GM21526 (cell line): ENCODE measurements around the gene MYBL2.

Experiments used
- ATAC-seq: cut with Tn5 transposase; IDR thresholded peaks from one replicate; pipeline ENCODE4 v1.9.1; 2021; ENCODE audit warnings: moderate library complexity; ENCODE audit not compliant: unreplicated experiment, low FRiP score

MYBL2 gene

DNA sequence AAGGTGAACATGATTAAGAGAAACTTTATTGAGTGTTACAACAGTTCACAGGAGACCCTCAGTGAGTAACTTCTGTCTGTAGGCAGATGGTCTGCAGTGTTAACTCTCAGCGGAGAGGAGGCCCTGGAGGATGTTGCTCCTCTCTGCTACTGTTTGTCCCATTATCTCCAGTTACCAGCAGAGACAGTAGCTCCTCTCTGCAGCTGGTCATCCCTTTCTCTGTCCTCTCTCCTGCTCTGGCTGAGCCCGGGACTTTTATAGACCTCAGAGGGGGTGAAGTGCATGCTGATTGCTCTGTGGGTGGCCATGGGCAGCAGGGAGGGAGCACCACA lies 54.1 kb downstream of the MYBL2 start:
- ATAC-seq = no peak

DNA sequence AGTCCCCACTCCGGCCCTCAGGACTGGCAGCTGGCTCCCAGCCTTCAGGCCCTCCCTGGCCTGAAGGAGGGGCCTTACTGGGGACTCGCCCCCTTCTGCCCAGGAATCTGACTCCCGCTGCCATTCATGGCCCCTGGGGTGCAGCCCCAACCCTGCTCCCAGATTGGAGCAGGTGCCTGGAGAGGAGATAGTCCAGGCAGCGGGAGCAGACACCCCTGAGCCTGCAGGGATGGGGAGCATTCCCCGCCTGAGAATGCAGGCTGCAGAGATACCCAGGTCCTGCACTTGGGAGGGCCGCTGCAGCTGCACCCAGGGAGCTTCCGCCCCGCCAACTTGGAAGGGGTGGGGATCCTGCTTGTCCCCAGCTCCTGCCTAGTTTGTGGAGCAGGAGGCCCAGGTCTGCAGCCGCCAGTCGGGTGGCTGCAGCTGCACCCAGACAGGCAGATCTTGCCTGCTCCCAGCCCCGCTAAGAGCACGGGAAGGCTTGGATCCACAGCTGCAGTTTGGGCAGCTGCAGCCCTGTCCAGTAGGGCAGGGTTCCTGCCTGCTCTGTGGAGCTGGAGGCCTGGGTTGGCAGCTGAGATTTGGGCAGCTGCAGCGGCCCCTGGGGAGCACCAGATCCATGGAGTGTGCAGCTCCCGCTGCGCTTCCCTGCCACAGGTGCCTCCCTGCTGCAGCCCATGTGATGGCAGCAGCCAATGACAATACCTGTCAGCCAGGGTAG lies 54.7 kb downstream of the MYBL2 start:
- no peak for ATAC-seq

DNA sequence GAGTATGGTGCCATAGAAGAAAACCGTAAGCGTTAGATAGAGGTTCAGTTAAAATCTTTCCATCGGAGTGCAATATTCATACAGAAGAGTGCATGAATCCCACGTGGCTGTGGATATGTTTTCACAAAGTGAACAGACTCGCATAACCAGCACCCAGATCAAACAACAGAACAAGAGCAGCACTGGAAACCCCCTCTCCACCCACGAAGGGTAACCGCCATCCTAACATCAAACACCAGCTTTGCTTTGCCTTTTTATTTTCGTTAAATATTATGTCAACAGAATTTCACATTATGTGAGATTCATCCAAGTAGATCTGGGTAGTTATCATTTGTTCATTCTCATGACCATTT lies 55.2 kb downstream of the MYBL2 start:
- ATAC-seq = no peak

DNA sequence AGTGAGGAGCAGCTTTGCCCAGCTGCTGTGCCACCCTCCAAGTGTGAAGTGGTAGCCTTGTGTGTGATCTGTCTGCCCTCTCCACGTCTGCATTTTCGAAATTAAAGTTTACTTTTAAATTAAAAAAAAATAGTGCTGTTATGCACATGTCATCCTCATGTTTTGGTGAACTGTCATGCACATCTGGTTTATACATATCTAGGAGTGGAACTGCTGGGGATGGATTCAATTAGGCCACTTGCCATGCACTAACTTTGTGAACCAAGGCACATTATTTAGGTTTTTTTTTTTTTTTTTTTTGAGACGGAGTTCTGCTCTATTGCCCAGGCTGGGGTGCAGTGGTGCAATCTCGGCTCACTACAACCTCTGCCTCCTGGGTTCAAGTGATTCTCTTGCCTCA lies 56.3 kb downstream of the MYBL2 start:
- ATAC-seq = no peak

DNA sequence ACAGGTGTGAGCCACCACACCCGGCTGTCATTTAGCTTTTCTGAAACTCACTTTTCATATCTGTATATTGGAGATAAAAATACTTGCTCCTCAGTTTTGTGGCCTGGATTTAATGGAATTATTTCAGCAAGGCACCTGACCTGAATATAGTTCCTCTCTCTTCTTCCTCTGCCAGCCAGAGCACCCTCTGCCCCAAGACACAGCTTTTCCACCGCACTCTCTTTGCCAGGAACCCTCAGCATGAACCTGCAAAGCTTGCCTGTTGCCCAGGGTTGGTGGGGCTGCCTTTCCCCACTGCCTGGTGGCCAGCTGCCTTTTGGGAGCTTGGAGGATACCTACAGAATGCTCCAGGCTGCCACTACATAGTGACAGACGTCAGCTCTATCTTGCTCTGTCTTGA lies 56.8 kb downstream of the MYBL2 start:
- ATAC-seq = no peak

DNA sequence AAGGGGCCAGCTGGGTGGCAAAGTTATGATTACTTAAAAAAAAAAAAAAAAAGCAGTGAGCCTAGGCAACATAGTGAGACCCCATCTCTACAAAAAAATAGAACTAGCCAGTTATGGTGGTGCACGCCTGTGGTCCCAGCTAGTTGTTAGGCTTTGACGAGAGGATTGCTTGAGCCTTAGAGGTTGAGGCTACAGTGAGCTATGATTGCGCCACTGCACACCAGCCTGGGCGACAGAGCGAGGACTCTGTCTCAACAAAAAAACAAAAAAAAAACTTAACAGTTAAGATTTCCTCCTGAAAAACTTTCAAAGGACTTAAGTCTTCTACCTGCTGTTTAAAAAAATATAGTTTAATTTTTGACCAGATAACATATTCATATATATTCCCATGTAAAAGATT lies 57.5 kb downstream of the MYBL2 start:
- ATAC-seq = no peak

DNA sequence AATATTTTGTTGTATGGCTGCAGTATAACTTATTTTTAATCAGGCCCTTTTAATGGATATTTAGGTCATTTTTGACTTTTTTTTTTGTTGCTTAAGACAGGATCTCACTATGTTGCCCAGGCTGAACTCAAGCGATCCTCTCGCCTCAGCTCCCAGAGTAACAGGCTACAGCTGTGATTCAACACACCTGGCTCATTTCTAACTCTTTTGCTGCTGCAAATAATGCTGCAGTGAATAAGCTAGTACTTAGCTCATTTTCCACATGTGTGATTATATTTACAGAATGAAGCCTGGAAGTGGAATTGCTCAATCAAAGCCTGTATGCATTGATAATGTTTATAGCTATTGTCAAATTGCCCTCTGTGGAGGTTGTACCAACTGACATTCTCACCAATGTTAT lies 58.8 kb downstream of the MYBL2 start:
- no peak for ATAC-seq

DNA sequence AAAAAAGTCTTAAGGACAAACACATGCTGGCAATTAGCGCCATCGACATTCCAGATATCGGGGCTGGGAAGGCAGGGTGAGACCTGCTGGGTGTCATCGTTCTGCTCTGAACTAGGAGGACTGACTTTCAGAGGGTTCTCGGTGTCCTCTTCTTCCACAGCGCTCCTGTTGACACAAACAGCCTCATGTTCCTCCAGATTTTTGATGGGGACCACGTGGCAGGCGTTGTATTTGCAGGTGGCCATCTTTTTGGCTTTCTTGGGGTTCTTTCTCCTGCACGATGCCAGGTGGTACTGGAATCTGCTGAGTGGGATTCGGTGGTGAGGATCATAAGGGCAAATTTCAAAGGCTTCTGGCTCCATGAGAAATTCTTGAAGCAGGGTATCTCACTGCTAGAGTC lies 59.4 kb downstream of the MYBL2 start:
- no peak for ATAC-seq

DNA sequence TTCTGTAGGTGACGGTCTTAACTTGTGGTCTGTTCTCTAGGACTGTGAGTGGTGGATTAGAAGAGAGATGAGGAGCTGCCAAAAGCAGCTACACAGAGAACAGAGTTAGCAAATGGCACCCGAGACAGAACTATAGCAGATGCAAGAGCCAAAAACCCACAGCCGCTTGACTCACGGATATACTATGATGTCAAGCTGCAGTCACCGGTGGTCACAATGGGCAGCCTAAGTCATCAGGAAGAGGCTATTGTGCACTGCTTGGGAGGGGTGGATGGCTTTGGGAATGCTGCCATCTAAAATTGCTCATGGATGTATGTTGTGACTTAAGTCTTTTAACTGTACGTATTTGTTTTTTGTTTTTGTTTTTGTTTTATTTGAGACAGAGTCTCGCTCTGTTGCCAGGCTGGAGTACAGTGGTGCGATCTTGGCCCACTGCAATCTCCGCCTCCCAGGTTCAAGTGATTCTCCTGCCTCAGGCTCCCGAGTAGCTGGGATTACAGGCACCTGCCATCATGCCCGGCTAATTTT lies 60.0 kb downstream of the MYBL2 start, which contains the start of gene GTSF1L:
Gene GTSF1L, minus strand, starts transcription at position 192 of the 528 bp plus-strand sequence. CDS start 308 bp downstream, outside the sequence.
- no peak for ATAC-seq

DNA sequence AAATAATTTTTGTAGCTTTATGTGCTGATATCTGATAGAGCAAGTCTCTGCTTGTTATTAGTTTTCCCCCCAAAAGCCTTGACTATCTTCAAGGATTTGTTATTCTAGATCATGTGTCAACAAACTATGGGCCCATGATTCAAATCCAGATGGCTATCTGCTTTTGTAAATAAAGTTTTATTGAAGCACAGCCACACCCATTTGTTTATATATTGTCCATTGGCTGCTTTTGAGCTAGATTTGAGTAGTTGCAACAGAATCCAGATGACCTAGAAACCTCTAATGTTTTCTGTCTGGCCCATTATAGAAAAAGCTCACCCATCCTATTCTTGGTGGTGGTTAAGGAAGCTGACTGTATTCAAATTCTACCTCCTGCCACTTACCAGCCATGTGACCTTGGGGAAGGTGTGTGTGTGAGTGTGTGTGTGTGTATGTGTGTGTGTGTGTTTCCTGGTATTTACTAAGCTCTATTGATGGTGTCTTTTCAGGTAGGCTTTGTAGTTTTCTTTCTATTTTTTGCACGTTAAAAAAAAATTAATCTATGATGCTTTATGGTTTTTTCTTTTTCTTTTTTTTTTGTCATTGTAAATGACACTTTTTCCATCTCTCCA lies 61.2 kb downstream of the MYBL2 start:
- peak; percentile 63 for ATAC-seq

DNA sequence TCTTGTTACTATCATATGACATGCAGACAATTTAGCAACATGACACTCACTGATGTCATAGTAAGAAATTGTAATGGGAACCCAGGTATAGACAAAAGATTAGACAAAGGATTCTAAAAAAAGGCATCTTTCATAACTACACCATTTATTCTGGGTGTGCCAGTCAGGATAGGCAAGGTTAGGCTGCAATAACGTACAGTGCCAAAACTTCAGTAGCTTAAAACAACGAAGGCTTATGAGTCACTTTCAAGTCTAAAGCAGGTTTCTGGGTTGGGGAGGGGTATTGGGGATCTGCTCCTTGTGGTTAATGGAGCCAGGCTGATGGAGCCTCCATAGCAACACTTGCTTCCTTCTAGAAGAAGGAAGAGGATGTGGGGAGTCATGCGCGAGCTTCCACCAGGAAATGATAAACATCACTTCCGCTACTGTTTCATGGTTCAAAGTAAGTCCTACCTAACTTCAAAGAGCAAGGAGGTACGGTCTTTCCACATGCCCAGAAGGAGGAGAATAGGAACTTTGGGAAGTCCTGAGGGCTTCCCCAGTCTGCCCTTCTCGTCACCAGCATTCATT lies 61.9 kb downstream of the MYBL2 start:
- ATAC-seq = no peak

DNA sequence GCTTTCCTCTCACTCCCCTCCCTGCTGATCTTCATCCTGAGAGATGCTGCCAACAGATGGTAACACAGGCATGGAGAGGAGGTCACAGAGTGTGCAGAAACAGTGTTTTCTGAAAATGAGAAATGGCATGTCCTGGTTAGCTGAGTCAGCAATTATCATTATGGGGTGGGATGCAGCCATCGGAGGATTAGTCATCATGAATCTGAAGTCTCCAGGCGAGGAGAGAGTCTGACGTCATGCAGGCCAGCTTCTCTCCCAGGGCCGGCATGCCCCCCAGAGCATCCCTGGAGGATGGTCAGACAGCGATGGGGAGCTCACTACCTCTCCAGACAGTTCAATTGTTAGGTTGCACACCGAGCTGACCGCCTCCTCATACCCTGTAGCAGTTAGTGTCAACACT lies 64.6 kb downstream of the MYBL2 start:
- no peak for ATAC-seq

DNA sequence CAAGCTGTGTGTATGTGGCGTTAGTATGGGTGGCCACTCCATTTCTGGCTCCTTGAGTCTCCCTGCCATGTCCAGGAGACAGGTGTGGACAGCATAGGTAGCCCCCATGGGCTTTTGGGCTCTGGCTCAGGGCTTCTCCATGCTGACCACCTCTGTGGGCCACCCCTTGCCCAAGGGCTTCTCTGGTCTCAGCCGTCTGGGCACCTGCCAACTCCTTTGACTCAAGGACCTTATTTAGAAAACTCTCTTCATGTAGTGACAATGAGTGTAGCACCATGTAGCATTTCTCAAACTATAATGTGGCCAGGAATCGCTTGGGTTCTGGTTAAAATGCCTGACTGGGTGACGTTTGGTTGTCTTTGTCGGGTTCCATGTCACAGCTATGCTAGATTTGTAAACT lies 65.0 kb downstream of the MYBL2 start:
- no peak for ATAC-seq

DNA sequence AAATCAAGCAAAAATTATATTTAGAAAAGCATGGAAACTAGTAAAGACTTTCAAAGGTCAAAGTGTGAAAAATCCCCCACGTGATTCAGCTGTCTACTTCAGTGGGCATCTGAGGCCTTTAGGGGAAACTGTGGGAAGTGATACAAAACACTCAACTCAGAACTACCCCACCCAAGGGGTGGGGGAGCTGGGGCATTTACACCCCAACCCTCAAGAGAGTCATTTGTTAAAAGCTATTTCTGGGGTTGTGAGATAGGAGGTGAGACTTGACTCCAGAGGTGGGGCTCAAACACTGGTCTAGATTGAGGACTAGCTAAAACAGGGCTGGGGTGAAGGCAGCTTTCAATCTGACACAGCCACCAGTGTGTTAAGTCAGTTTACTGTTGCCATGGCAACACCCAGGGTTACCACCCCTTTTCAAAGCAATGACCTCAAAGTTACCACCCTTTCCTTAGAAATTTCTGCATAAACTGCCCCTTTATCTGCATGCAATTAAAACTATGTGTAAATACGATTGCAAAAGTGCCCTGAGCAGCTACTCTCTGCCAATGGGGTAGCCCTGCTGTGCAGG lies 69.8 kb downstream of the MYBL2 start:
- peak; percentile 54 for ATAC-seq

DNA sequence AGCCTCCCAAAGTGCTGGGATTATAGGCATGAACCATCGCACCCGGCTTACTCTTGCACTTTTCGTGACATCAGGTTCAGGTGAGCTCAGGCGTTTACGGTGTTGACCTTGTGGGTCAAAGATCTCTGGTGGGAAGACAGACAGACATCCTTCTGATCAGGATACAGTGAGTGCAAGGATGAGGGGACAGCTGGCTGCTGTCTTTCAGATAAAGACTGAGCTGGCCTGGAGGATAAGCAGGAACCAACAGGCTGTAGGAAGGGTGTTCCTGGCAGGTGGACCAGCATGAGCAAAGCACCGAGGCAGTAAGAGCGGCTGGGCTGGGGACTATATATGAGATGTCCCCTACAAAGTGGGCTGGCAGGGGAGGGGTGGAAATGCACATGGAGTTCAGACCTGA lies 71.0 kb downstream of the MYBL2 start:
- ATAC-seq = no peak

DNA sequence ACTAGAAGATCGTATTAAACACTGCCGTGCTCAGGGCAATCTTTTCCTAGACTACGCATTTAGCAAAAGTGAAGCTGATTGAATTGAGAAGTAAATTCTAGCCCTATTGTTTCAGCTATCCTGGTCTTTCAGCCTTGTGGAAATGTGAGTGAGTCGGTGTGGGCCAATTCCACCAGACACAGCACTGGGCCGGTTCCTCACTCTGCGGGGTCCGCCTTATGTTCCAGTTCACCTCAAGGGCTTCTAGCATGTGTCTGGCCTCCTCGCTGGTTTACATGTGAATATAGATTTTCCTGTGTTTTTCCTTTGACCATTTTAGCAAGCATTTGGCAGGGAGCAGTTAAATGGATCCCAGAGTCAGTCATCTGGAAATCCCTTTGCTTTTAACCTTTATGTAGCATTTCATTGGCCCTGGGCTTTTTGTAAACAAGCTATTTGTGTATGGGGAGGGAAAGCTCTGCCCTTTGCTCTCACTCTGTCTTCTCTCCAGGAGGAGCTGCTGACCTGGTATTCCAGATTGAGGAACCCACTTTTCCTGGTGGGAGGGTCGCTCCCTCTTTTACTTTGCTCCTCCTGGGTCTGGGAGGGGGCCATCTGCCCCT lies 72.3 kb downstream of the MYBL2 start:
- no peak for ATAC-seq

DNA sequence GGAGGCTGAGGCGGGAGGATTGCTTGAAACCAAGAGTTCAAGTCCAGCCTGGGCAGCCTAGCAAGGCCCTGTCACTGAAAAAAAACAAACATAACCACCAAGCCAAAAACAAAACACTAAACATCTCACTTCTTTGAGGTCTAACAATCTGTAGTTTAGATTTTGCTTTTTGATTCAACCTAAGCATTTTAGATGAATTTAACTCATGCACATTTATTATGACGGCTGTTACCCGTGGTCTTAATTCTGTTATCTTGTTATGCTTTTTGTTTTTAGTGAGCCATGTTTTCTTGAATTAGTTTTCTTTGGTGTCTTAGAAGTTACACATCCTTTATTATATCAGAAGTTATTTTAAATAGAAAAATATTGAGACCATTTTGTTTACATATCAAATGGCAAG lies 73.7 kb downstream of the MYBL2 start:
- ATAC-seq = no peak

DNA sequence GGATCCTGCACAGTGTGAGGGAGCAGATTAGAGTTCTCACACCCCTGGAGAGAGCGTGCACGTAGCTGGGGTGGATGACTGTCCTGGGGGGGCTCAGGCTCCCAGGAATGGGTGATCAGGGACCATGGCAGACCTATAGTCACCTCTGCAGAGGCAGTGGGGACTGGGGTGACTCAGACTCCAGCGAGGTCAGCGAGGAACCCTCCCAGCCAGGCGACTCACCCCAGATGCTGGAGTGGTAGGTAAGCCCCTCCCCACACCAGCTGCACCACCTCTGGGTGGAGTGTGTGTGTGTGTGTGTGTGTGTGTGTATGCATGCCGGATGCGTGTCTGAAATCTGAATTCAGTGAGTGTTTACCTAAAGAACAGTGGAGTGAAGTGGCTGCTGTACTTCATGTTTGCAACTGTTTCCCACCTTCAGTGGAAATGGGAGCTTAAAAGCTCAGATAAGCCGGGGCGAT lies 77.3 kb downstream of the MYBL2 start:
- no peak for ATAC-seq

DNA sequence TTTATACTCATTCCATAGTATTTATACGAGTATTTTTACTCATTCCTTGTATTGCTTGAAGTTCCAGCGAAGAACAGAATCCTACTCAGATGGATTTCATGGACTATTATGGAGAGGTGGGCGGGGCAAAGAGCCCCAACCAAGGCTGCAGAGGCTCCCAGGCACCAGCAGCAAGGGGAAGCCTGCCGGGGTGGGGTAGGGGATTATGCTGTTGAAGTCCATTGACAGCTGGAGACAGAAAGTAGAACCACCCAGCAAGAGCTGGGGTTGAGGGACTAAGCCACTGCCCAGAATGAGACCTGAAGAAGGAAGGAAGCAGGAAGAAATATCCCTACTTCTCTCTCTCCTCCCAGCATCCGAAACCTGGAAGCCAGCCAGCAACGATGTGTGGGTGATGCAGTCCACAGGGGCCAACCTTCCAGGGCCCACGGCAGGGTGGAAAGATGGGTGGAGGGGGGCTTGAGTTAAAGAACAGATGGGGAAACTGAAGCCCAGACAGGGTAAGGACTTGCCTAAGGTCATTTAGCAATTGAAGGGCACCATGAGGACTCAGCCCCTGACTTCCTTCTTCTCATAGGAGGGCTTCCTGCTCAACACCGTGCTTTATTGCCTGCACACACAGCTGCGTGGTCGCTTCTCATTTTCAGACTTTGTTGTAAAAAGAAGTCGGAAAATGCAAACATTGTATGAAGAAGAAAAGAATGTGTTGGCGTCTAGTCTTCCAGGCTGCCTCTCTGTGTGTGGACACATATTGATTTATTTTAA lies 78.2 kb downstream of the MYBL2 start:
- no peak for ATAC-seq

DNA sequence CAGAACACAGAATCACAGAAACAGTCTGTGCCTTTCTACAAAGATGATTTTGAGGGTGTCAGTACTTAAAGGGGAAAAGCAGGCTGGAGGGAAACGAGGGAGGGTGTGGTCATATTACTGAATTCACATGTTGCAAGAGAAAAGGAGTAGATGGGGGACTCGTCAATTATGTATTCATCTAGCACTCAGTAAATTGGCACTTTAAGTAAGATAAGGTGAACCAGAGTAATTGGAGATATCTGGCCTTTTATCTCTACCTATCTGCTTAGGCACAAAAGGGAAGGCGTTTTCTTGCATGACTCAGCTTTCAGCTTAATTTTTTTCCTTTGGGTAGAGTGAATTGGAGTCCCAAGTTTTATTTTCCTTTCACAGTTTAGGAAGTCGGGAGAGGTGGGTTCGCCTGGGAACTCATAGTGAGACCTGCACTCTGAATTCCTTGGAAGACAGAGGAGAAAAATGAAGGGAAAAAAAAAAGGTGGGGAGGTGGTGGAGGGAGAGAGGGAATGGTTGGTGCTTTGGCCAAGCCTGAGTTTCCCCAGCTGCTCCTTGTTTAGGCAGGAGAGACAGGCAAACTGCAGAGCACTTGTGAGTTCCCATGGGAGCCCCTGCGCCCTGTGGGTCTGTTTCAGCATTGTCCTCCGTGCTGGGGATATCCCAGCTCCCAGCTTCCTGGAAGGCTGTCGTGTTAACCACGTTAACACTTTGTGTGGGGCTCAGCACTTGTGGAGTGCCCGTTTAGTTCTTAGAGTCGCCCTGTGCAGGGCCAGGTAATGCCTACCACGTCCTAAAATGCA lies 79.6 kb downstream of the MYBL2 start:
- ATAC-seq = no peak
